ENCODE results near the gene PXDN.
"Not testable (repeated sequence)": the region's sequence is repeated elsewhere in the genome, so short reads cannot be mapped to it uniquely, and the experiment has no call there.

The PXDN gene

GRCh38 chr2:1713839-1714236 is 30.5 kb downstream of the PXDN start:
- DNase-seq (ENCODE audit: low read depth) = no peak
- TF ChIP-seq CTCF (IDR thresholded peaks at IDR 0.05; ENCODE audit: control insufficient read depth, insufficient read depth, low read depth, low read length, missing control alignments) = no peak
- no peak overlapping the region for H3K4me3 ChIP-seq (ENCODE audit: control insufficient read depth, low read depth, low read length)

- DNase-seq (ENCODE audit: low read depth) = no peak
- no peak for TF ChIP-seq CTCF (IDR thresholded peaks at IDR 0.05; ENCODE audit: control insufficient read depth, insufficient read depth, low read depth, low read length, missing control alignments)
- H3K4me3 ChIP-seq (ENCODE audit: control insufficient read depth, low read depth, low read length) = no peak overlapping the region
Observed at GRCh38 chr2:1713142-1713838, 31.0 kb downstream of the PXDN start.

GRCh38 chr2:1709946-1710560 is 34.3 kb downstream of the PXDN start:
- TF ChIP-seq CTCF (IDR thresholded peaks at IDR 0.05; ENCODE audit: control insufficient read depth, insufficient read depth, low read depth, low read length, missing control alignments) = no peak
- H3K4me3 ChIP-seq (ENCODE audit: control insufficient read depth, low read depth, low read length) = no peak overlapping the region
- no peak for DNase-seq (ENCODE audit: low read depth)

GRCh38 chr2:1709335-1709605 is 35.0 kb downstream of the PXDN start:
- H3K4me3 ChIP-seq (ENCODE audit: control insufficient read depth, low read depth, low read length) = no peak overlapping the region
- no peak for DNase-seq (ENCODE audit: low read depth)
- no peak for TF ChIP-seq CTCF (IDR thresholded peaks at IDR 0.05; ENCODE audit: control insufficient read depth, insufficient read depth, low read depth, low read length, missing control alignments)

GRCh38 chr2:1708476-1709334 is 35.6 kb downstream of the PXDN start:
- no peak overlapping the region for H3K4me3 ChIP-seq (ENCODE audit: control insufficient read depth, low read depth, low read length)
- TF ChIP-seq CTCF (IDR thresholded peaks at IDR 0.05; ENCODE audit: control insufficient read depth, insufficient read depth, low read depth, low read length, missing control alignments) = no peak
- DNase-seq (ENCODE audit: low read depth) = no peak

- no peak overlapping the region for H3K4me3 ChIP-seq (ENCODE audit: control insufficient read depth, low read depth, low read length)
- no peak for TF ChIP-seq CTCF (IDR thresholded peaks at IDR 0.05; ENCODE audit: control insufficient read depth, insufficient read depth, low read depth, low read length, missing control alignments)
- DNase-seq (ENCODE audit: low read depth) = no peak
Observed at GRCh38 chr2:1707771-1708418, 36.4 kb downstream of the PXDN start.

GRCh38 chr2:1706089-1706841 is 38.0 kb downstream of the PXDN start:
- not testable (repeated sequence) for DNase-seq (ENCODE audit: low read depth)

More at GRCh38 chr2:1706089-1706841, 38.0 kb downstream of the PXDN start:
- not testable (repeated sequence) for H3K4me3 ChIP-seq (ENCODE audit: control insufficient read depth, low read depth, low read length)
